ENCODE results near the gene USP25.

DNA sequence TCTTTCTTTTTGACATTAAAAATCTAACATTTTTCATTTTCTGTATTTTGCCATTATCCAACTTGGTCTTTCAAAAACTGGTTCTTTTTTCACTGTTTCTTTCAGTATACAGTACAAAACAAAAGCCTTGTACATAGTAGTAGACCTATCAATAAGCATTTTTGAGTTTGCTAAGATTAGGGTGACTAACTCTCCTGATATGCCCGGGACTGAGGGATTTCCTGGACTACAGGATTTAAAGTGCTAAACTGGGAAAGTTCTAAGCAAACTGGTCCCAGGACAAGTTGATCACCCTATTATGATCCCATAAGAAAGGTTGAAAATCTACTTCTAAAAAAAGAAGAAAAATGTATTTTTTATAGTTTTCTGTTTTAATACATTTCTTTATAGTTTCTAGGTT is 120.9 kb downstream of the USP25 start:
- TF ChIP-seq CTCF (conservative IDR thresholded peaks at IDR 0.05; ENCODE audit: low read depth in 2 of 2) (no peak), EZH2phosphoT487 (IDR thresholded peaks at IDR 0.05; ENCODE audit: unreplicated experiment) (no peak), POLR2AphosphoS5 (IDR thresholded peaks at IDR 0.05; ENCODE audit: low read depth) (no peak)
- TF ChIP-seq, protein P1, sequence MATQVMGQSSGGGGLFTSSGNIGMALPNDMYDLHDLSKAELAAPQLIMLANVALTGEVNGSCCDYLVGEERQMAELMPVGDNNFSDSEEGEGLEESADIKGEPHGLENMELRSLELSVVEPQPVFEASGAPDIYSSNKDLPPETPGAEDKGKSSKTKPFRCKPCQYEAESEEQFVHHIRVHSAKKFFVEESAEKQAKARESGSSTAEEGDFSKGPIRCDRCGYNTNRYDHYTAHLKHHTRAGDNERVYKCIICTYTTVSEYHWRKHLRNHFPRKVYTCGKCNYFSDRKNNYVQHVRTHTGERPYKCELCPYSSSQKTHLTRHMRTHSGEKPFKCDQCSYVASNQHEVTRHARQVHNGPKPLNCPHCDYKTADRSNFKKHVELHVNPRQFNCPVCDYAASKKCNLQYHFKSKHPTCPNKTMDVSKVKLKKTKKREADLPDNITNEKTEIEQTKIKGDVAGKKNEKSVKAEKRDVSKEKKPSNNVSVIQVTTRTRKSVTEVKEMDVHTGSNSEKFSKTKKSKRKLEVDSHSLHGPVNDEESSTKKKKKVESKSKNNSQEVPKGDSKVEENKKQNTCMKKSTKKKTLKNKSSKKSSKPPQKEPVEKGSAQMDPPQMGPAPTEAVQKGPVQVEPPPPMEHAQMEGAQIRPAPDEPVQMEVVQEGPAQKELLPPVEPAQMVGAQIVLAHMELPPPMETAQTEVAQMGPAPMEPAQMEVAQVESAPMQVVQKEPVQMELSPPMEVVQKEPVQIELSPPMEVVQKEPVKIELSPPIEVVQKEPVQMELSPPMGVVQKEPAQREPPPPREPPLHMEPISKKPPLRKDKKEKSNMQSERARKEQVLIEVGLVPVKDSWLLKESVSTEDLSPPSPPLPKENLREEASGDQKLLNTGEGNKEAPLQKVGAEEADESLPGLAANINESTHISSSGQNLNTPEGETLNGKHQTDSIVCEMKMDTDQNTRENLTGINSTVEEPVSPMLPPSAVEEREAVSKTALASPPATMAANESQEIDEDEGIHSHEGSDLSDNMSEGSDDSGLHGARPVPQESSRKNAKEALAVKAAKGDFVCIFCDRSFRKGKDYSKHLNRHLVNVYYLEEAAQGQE (IDR thresholded peaks at IDR 0.05; ENCODE audit: unreplicated experiment), result no peak

Data from GM23338 (cell line).